HL-60 (cell line): ENCODE results near the gene SPTB.

Source experiments
- DNase-seq, 2 experiments: peaks; one replicate each; pipeline ENCODE4 v3.0.0-alpha.2; 2010 to 2020; ENCODE audit warnings: low read depth in 1 of 2, low spot score in 1 of 2
- H3K27ac ChIP-seq: fragments of 250-450 bp; sonication (Bioruptor Pico); replicated peaks from 2 replicates; pipeline ENCODE4 v1.5.1; 2020; ENCODE audit warnings: mild to moderate bottlenecking, moderate library complexity
- H3K27me3 ChIP-seq: fragments of 250-450 bp; sonication (Bioruptor Pico); 2 replicates; pipeline ENCODE4 v1.5.1; 2021; ENCODE audit warnings: mild to moderate bottlenecking, moderate library complexity; ENCODE audit not compliant: insufficient read depth, poor library complexity, severe bottlenecking
- H3K4me3 ChIP-seq: replicated peaks from 2 replicates; pipeline ENCODE4 v1.5.1; 2011; ENCODE audit warnings: mild to moderate bottlenecking, control low read depth, low read length; ENCODE audit not compliant: insufficient read depth
- GABPA ChIP-seq: IDR thresholded peaks from 2 replicates; pipeline ENCODE4 v1.6.1; 2012; ENCODE audit warnings: low read depth
- POLR2AphosphoS5 ChIP-seq: IDR thresholded peaks from 2 replicates; pipeline ENCODE4 v1.6.1; 2012; ENCODE audit warnings: low read depth
- SPI1 ChIP-seq: IDR thresholded peaks from 2 replicates; pipeline ENCODE4 v1.6.1; 2012; ENCODE audit warnings: low read depth, mild to moderate bottlenecking, borderline replicate concordance
- TF ChIP-seq, protein P1 (sequence below): IDR thresholded peaks from one replicate; pipeline ENCODE4 v1.5.1; 2011; ENCODE audit warnings: low read length, control low read depth, inconsistent platforms; ENCODE audit not compliant: insufficient read depth
- TF ChIP-seq, protein P2 (sequence below): IDR thresholded peaks from 2 replicates; pipeline ENCODE4 v1.6.1; 2012; ENCODE audit warnings: low read depth; ENCODE audit not compliant: insufficient replicate concordance

SPTB gene

DNA sequence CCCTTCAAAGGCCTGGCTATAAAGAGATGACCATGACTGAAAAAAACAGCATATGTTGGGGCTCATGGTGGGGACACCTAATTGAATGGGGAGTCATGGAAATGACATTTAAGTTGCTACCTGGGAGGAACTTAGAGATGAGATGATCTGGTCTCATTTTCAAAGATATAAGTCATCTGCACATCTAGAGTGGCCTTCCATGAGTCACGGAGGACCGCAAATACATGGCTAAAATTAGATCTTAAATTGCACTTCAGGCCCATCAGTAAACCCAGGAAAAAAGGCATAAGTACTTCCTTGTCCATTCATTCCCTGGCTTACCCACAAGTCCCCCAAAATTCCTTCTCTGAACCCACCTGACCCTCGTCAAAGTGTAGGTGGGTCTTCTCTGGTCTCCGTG is 53.4 kb downstream of the SPTB start:
- no peak overlapping the region for H3K4me3 ChIP-seq
- no peak for DNase-seq
- H3K27me3 ChIP-seq, result no peaks in the 10 kb centered on the region
- TF ChIP-seq, protein P1, sequence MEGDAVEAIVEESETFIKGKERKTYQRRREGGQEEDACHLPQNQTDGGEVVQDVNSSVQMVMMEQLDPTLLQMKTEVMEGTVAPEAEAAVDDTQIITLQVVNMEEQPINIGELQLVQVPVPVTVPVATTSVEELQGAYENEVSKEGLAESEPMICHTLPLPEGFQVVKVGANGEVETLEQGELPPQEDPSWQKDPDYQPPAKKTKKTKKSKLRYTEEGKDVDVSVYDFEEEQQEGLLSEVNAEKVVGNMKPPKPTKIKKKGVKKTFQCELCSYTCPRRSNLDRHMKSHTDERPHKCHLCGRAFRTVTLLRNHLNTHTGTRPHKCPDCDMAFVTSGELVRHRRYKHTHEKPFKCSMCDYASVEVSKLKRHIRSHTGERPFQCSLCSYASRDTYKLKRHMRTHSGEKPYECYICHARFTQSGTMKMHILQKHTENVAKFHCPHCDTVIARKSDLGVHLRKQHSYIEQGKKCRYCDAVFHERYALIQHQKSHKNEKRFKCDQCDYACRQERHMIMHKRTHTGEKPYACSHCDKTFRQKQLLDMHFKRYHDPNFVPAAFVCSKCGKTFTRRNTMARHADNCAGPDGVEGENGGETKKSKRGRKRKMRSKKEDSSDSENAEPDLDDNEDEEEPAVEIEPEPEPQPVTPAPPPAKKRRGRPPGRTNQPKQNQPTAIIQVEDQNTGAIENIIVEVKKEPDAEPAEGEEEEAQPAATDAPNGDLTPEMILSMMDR, result no peak
- TF ChIP-seq POLR2AphosphoS5 (no peak), GABPA (no peak), SPI1 (no peak)
- TF ChIP-seq, protein P2, sequence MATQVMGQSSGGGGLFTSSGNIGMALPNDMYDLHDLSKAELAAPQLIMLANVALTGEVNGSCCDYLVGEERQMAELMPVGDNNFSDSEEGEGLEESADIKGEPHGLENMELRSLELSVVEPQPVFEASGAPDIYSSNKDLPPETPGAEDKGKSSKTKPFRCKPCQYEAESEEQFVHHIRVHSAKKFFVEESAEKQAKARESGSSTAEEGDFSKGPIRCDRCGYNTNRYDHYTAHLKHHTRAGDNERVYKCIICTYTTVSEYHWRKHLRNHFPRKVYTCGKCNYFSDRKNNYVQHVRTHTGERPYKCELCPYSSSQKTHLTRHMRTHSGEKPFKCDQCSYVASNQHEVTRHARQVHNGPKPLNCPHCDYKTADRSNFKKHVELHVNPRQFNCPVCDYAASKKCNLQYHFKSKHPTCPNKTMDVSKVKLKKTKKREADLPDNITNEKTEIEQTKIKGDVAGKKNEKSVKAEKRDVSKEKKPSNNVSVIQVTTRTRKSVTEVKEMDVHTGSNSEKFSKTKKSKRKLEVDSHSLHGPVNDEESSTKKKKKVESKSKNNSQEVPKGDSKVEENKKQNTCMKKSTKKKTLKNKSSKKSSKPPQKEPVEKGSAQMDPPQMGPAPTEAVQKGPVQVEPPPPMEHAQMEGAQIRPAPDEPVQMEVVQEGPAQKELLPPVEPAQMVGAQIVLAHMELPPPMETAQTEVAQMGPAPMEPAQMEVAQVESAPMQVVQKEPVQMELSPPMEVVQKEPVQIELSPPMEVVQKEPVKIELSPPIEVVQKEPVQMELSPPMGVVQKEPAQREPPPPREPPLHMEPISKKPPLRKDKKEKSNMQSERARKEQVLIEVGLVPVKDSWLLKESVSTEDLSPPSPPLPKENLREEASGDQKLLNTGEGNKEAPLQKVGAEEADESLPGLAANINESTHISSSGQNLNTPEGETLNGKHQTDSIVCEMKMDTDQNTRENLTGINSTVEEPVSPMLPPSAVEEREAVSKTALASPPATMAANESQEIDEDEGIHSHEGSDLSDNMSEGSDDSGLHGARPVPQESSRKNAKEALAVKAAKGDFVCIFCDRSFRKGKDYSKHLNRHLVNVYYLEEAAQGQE, result no peak
- no peak overlapping the region for H3K27ac ChIP-seq

DNA sequence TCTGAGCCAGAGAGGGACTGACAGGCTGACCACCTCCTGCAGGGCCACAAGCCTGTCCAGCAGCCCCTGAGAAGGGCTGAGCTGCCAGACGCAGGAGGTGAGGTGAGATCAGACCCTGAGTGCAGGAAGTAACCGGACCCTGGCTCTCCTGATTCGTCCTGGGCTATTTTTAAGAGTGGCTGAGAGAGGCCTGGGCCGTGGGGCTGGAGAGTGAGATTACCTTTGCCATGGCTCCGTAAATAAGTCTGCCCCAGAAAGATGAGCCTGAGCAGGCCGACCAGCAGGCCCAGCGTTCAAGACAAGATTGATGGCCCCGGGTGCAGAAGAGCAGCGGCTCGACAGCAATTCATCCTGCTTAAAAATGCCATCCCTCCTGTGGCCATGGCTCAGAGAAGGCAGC is 54.2 kb downstream of the SPTB start:
- H3K4me3 ChIP-seq, result no peak overlapping the region
- H3K27ac ChIP-seq, result no peak overlapping the region
- no peaks in the 10 kb centered on the region for H3K27me3 ChIP-seq
- TF ChIP-seq SPI1 (no peak), POLR2AphosphoS5 (no peak), GABPA (no peak)
- TF ChIP-seq, protein P1, result no peak
- TF ChIP-seq, protein P2, result no peak
- DNase-seq, result no peak

DNA sequence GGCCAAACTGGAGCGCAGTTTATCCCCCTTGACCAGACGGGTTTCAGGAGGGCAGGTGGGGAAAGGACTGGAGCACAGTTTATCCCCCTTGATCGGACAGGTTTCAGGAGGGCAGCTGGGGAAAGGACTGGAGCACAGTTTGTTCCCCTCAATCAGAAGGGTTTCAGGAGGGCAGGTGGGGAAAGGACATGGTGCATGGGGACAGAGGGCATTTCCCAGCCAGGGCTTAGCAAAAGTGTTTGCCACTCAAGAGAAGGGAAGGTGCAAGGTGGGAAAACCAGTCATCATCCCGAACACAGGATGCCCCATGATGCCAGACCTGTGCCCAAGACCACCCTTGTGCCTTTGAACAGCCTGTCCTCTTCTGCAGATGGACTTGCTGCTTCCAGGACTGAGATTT is 54.7 kb downstream of the SPTB start:
- H3K27ac ChIP-seq, result no peak overlapping the region
- no peaks in the 10 kb centered on the region for H3K27me3 ChIP-seq
- no peak overlapping the region for H3K4me3 ChIP-seq
- no peak for DNase-seq
- TF ChIP-seq, protein P2, result no peak
- TF ChIP-seq, protein P1, result no peak
- TF ChIP-seq SPI1 (no peak), POLR2AphosphoS5 (no peak), GABPA (no peak)
